NCI-H187 treated with DMSO at 0.1 percent for 48 hours (cell line): ENCODE results near the gene CAPN5.

Experiments
- DNase-seq: peaks from one replicate; lab custom pipeline; 2025; lab: John Stamatoyannopoulos, UW

CAPN5 gene

DNA sequence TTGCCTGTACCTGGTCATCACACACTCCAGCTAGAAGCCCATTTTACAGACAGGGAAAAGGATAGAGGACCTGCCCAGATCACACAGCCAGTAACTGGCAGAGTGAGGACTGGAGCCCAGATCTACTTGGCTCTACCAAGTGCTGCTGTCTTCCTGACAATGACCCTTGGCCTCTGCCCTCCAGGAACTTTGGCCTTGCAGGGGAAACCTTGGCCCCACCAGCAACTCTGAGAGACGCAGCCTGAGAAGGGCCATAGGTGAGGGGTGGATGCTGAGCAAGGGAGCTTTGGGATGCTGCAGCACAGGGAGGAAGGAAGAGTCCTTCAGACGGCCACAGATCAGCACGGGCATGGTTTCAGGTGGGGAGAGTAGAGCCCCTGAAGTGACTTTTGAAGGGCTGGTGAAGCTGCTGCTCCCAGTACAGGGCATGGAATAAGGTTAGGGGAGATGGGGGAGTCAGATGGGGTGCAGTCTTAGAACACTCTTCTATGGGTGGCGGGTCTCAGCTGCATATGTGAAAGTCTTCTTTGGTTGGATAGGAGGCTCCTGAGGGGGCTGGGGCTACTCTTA lies 2.0 kb upstream of the CAPN5 start:
- DNase-seq = no peak

DNA sequence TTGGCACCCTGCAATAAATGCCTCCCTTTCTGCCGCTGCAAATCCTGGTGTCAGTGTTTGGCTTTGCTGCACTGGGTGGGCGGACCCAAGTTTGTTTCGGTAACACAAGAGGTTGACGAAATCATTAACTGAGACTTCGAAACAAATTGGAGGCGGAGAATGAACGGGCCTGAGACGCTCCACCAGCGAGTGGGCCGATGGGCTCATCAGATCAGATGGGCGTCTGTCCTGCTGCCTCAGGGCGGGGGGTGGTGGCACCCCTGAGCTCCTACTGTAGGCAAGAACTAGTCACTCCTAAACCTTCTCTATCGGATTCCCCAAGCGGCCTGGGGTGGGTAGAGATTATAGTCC lies 918 bp upstream of the CAPN5 start:
- no peak for DNase-seq

DNA sequence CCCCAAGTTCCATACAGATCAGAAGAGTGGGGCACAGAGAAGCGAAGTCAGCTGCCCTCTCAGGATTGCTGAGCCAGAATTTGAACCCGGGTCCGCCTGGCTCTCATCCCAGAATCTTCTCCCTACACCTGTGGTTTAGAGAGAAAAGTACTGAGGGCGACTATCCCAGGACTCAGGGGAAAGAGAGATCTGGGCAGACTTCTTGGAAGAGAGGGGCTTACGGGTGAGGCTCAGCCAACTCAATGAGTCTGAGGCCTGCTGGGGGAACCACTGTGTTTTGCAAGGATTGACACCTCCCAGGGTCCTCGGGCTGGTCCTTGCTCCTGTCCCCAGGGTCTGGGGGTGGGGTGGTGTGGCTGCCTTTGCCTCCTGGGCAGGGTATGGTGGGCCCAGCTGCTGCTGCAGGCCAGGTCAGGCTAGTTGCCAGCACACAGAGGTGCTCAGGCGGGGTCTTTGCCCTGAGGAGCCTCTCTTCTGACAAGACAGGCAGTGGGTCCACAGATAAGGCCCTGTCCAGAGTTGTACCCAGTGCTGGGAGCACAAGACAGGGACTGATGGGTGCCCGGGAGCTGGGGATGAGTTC lies 1.2 kb downstream of the CAPN5 start:
- no peak for DNase-seq

GRCh38 chr11:77068457-77069335 lies 1.9 kb downstream of the CAPN5 start:
- DNase-seq = no peak

DNA sequence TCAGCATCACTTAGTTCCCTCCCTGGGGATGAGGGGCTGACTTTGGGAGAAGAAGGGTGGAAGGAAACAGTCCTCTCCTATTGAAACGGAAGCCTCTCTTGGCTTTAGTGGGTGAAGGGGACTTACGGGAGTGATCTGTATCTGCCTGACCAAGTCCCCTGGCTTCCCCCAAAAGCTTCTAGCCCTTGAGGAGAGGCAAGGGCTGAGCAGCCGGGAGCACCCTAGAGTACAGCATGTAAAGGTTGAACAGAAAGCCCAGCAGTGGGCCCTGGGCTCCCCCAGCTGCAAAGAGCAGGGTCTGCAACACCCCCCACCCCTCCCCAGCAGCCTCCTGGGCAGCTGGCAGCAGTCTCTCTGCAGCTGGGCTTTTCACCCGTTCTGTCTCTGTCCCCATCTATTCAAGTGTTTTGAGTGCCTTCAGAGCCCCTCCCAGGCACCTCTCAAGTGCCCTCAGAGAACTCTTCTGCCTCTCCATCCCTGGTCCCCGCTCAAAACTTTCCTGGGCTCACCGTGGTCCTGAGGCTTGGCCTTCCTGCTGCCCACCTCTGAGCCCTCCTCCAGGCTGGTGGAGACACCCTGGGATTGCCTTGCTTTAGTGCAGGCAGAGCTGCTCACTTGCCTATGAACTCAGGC lies 2.7 kb downstream of the CAPN5 start:
- DNase-seq = peak; percentile 60

DNA sequence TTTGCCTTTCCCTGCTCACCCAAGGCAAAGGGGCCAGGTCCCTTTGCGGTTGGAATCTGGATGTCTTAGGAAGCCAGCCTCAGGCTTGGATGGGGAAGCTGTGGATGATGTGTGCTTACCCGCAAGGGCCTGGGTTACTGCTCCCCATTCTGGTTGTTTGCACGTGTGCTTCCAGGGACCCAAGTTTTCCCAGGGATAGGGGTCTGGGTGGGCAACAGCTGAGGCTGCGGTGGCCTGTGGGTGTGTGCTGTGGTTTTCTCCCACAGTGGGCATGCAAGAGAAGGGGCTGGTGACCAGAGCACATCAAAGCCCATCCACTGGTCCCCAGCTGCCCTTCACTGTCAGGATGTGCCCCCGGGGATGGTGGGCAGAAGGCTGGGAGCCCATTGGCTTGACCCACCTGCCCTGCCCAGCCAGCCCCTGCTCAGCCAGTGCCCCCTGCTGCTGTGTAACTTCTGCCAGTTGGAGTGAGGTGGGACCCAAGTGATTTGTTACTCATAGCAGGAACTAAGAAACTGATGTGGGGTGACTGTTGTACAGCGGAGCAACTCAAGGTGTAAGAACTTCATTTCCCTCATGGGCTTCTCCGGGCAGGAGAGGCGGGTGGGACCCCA lies 3.3 kb downstream of the CAPN5 start:
- DNase-seq = no peak

DNA sequence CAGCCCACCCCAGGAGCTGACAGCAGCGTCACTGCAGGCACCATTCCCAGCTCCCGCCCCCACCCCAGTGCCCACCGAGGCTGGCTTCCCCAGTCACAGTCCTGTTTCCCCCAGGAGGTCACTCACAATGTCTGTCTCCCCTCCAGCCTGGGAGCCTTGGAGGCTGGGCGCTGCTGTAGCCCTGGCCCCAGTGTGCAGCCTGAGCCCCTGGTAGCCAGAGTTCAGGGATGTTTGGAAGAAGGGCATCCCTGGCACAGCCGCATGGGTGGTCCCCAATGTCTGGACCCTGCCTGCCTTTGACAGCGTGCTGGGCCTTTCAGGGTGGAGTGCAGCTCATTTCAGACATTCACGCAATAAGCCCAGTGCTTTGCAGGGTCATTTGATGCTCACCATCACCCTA lies 4.3 kb downstream of the CAPN5 start:
- no peak for DNase-seq

DNA sequence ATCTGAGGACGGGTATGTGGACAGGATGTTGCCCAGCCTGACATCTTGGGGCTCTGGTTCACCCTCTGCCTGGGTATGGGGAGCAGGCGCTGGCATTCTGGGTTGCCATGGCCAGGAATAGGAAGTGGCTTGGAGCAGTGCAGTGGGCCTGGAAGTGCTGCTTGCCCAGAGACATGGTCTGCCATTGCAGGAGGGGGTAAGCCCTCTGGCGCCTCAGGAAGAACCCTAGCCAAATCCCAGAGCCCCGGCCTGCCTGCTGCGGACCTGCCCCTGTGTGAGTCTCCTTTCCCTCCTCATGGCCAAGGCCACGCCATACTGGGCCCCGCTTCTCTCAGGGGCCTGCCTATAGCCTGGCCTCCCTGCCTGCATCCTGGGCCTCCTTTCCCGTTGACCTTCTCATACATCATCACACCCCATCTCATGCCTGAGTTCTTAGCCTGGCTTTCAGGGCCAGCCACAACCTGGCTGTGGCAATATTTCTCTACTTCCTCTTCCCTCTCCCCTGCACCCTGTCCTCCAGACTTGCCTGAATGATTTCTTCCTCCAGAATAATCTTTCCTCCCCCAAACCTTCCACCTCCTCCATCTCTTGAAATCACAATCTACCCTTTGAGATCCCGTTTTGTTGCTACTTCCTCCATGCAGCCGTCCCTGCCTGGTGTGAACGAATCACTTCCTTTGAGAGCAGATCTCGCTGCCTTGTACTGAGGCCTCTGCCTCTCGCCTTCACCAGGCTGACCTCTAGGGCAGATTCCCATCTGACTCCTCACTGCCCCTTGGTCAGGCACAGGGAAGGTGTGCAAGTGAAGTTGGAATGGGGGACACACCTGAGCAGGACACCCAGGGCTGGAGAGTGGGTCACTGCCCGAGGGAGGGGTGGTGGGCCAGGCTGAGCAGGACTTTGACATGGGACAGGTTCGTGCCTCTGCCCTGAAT lies 5.2 kb downstream of the CAPN5 start:
- no peak for DNase-seq

- DNase-seq = no peak
Observed at GRCh38 chr11:77072851-77073327, 6.1 kb downstream of the CAPN5 start.

DNA sequence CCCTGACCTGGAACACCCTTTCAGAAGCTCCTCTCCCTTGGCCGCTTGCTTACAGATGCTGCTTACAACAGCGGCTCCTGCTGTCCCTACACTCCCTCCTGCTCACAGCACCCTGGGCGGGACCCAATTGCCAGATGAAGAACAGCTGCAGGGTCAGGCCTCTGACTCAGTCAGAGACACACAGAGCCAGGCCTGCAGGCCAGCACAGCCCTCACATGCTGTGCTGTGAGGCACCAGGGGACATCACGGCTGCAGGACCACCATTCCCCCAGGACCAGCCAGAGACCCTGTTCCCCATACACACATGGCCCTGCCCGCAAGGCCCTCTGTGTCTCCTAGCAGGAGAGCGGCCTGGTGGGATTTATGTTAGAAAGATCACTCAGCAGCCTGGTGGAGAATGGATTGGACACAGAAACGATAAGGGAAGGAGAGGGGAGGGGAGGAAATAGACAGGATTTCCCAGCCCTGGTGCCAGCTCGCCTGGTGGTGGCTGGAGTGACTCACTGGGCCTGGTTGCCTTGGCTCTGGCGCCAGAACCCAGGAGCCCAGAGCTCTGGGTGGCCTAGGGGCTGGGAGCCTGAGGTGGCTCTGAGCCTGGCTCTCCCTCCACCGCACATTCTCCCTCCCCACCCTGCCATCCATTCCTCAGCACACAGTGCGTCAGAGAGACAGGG lies 6.7 kb downstream of the CAPN5 start:
- no peak for DNase-seq

- DNase-seq = no peak
Observed at GRCh38 chr11:77074205-77074604, 7.4 kb downstream of the CAPN5 start.

DNA sequence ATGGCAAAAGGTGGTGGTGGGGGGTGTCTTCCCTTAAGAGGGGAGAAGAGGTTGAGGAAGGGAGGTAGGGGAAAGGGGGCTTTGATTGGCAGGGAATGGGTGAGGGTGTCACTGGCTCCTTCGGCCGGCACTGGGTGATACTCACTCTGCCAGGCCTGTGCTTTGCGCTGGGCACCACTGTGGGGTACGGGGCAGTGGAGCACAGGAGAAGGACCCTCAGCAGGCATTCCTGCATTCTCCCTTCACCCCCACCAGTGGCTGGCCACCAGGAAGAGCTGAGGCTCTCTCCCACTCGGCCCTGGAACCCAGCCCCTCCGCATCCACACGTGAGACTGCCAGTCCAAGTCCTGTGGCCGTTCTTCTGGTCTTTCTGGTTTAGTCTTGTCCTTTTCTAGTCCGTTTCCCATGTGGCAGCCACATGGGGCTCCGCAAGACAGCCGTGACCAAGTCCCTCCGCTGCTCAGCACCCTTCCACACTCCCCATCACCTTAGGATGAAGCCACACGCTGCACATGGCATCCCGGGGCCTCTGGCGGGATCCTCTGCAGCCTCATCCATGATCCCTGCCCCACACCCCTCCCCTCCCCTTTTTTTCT lies 8.0 kb downstream of the CAPN5 start:
- no peak for DNase-seq

- DNase-seq = no peak
Observed at GRCh38 chr11:77075425-77075905, 8.7 kb downstream of the CAPN5 start.

- DNase-seq = no peak
Observed at GRCh38 chr11:77079666-77080065, 12.9 kb downstream of the CAPN5 start.

- no peak for DNase-seq
Observed at GRCh38 chr11:77080643-77081210, 14.0 kb downstream of the CAPN5 start.

DNA sequence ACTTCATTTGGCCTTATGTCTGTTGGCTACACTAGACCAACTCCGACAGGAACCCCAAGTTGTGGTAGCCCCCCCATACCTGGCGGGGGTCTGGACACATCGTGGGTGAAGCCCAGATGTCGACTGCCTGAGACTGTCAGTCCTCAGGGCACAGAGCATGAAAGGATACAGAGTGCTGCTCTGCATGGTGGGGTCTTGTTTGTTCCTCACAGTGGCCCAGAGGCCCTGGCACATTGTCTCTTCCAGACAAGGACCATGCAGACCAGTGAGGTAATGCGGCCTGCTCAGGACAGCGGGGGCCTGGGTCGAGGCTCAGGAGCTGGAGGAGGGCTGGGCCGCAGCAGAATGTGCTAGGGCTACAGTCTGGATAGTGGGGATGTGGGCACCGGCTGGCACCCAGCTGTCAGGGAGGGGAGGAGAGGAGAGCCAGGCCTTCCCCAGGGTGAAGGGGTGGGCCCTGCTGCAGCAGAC lies 14.6 kb downstream of the CAPN5 start:
- no peak for DNase-seq

DNA sequence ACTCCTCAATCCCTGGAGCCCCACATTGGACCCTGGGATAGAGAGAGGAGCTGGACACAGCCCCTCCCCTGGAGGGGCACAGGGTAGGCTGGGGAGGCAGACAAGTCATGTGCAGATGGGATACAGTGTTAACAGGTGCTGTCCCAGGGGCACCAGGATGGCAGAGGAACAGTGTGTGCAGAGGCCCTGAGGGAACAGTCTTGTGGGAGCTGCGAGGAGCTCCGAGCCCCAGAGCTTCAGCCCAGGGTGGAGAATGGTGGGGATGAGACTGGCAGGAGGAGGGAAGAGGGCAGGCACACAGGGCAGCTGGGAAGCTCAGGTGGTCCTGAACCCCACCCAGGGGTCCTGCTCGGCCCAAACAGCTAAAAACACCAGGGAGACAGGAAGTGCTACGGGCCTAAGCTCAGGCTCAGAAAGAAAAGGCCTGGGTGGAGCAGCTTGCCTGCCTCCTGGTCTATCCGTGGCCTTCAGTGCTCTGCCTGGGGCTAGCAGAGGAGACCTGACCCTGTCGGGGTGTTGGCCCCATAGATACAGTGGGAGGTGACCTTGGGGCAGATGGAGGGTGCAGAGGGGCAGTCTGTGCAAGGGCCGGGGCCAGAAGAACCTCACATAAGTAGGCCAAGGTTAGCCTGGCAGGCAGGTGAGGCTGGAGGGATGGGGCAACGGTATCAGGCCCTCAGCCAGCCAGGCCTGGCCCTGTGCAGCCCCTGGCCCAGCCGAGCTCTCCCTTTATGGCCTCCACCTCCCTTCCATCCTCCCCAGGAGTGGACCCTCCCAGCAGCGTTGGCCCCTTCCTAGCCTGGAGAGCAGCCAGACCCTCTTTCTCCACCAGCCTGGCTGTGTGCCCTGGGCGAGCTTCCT lies 15.4 kb downstream of the CAPN5 start:
- DNase-seq = no peak

DNA sequence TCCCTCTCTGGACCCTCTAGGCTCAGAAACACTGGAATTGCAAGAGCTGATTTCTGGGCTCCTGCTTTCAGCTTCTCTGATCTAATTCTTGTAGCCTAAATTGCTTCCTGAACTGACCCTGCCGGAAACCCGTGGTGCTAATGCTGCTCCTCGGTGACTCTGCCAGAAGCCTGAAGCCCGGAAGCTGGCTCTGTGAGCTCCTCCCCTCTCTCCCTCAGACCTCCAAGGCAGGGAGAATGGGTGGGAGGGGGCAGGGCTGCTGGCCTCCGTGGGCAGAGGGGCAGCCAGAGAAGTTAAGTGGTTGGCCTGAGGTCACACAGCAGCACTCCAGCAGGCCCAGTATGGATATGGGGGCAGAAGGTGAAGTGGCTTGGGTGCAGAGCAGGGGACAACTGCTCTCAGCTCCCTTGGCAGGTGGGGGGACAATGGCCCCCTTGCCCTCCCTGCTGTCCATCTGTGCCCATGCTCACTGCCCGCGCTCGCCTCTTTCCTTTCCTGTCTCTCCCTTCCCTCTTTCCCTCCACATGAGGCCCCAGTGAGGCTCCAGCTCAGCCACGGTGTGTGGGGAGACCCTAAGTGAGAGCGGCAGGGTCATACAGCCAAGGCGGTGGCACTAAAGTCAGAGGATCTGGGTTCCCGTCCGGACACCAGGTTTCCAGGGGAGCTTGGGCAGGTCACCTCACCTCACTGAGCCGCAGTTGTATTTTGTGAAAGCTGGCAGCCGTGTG lies 16.2 kb downstream of the CAPN5 start:
- DNase-seq = no peak
